Ascending aorta (tissue), 2 donors: Measurements from ENCODE around the gene BBS7. TPM values are rescaled to one million over a fixed set of nuclear protein-coding genes. Genes with fewer than 3 reads are reported as not detected.

ENCODE experiments used
- DNase-seq, 2 donors: peaks; one replicate each; pipeline ENCODE4 v3.0.0-alpha.2; 2019; ENCODE audit warnings: low spot score in 2 of 2
- H3K27ac ChIP-seq, 2 donors: fragments of 200-600 bp; sonication (generic); one replicate each; pipeline ENCODE4 v1.5.1; 2016 to 2017; ENCODE audit warnings: mild to moderate bottlenecking in 1 of 2
- H3K27me3 ChIP-seq: fragments of 200-600 bp; sonication (generic); one replicate; pipeline ENCODE4 v1.5.1; 2017
- H3K36me3 ChIP-seq, 2 donors: fragments of 200-600 bp; sonication (generic); one replicate each; pipeline ENCODE4 v1.5.1; 2016
- H3K4me1 ChIP-seq, 2 donors: fragments of 200-600 bp; sonication (generic); one replicate each; pipeline ENCODE4 v1.5.1; 2016 to 2017; ENCODE audit warnings: mild to moderate bottlenecking in 1 of 2
- H3K4me3 ChIP-seq, 2 donors: fragments of 200-600 bp; sonication (generic); one replicate each; pipeline ENCODE4 v1.5.1; 2016 to 2017; ENCODE audit warnings: mild to moderate bottlenecking in 1 of 2
- H3K9me3 ChIP-seq, 2 donors: fragments of 200-600 bp; sonication (generic); one replicate each; pipeline ENCODE4 v1.5.1; 2016
- intact Hi-C: fragments of 100-400 bp; cut with DNase I; formaldehyde crosslinking; loops from one replicate; pipeline ENCODE4 v1.15.1; 2023
- total RNA-seq: library from RNA; depleted of rRNA; stranded (reverse); fragments of >200 nt; gene quantifications from one replicate; pipeline ENCODE4 v1.1.0, GENCODE V29; 2016
- TF ChIP-seq, protein P1 (sequence below), 3 experiments: fragments of 200-600 bp in 2 of 3; fragments of 450-650 bp in 1 of 3; sonication (generic) in 2 of 3; IDR thresholded peaks; one replicate each; pipeline ENCODE4 v1.5.1; 2016 to 2019; ENCODE audit warnings: antibody characterized with exemption in 3 of 3, mild to moderate bottlenecking in 1 of 3, moderate library complexity in 1 of 3

The BBS7 gene
- total RNA-seq, 1 donor from 2014 or later = 5.6 TPM

DNA sequence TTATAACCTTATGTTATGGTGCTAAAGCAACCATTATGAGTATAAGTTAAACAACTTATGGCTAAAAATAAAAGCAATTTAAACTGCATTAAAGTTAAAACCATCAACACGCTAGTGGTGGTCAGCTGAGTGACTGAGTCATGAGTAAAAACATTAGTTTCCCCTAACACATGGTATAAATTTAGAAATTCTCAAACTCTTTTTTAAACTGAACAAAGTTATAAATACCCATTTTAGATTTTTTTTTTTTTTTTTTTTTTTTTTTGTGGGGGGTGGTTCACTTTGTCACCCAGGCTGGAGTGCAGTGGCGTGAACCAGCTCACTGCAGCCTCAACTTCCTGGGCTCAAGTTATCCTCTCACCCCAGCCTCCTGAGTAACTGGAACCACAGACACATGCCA, 5.4 kb upstream of the BBS7 start:
- Histone ChIP-seq H3K9me3 (no peaks in the 10 kb centered on the region), H3K4me1 (no peaks in the 10 kb centered on the region), H3K27ac (no peak overlapping the region), H3K36me3 (no peaks in the 10 kb centered on the region), H3K27me3 (no peaks in the 10 kb centered on the region), H3K4me3 (no peak overlapping the region)
- no peak for DNase-seq
- intact Hi-C loops = no loop called here
- TF ChIP-seq, protein P1, sequence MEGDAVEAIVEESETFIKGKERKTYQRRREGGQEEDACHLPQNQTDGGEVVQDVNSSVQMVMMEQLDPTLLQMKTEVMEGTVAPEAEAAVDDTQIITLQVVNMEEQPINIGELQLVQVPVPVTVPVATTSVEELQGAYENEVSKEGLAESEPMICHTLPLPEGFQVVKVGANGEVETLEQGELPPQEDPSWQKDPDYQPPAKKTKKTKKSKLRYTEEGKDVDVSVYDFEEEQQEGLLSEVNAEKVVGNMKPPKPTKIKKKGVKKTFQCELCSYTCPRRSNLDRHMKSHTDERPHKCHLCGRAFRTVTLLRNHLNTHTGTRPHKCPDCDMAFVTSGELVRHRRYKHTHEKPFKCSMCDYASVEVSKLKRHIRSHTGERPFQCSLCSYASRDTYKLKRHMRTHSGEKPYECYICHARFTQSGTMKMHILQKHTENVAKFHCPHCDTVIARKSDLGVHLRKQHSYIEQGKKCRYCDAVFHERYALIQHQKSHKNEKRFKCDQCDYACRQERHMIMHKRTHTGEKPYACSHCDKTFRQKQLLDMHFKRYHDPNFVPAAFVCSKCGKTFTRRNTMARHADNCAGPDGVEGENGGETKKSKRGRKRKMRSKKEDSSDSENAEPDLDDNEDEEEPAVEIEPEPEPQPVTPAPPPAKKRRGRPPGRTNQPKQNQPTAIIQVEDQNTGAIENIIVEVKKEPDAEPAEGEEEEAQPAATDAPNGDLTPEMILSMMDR (IDR thresholded peaks at IDR 0.05) = no peak

DNA sequence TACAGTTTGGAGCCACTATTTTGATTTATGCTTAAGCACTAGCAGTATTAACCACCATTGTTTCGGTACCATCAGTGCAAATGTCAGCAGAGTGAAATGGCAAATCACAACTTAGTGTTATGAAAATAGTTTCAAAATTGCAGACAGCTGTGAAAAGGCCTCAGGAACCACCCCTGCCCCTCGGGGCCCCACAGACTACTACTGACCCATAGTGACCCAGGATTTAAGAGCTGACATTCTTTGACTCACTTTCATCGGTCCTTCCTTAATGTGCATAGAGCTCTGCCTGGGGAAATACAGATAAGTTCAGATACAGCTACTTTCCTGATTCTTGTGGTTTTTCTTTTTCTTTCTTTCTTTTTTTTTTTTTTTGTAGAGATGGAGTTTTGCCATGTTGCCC, 3.3 kb upstream of the BBS7 start:
- TF ChIP-seq, protein P1 (IDR thresholded peaks at IDR 0.05) = no peak
- DNase-seq = no peak
- H3K4me1 ChIP-seq = peaks cover 0 to 2% of the 10 kb centered on the region in 2 donors
- intact Hi-C loops = loop anchor here (5.0 kb wide), 1 partner anchor 279 kb away; the partner anchor contains the start of gene BLTP1
- H3K4me3 ChIP-seq = no peak overlapping the region
- no peaks in the 10 kb centered on the region for H3K36me3 ChIP-seq
- H3K9me3 ChIP-seq = no peaks in the 10 kb centered on the region
- H3K27me3 ChIP-seq = no peaks in the 10 kb centered on the region
- no peak overlapping the region for H3K27ac ChIP-seq

DNA sequence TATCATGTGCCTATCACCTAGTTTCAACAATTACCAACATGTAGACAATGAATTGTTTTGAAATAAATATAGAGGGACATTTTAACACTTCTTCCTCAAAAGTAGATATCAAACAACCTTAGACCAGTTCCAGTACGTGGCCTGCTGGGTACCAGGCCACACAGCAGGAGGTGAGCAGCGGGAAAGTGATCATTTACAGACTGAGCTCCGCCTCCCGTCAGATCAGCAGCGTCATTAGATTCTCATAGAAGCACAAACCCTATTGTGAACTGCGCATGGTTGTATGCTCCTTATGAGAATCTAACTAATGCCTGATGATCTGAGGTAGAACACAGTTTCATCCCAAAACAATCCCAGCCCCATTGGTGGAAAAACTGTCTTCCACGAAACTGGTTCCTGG, 6.5 kb downstream of the BBS7 start:
- H3K36me3 ChIP-seq = peaks cover 26 to 51% of the 10 kb centered on the region in 2 donors
- H3K27ac ChIP-seq = no peak overlapping the region
- TF ChIP-seq, protein P1 (IDR thresholded peaks at IDR 0.05) = no peak
- no peak for DNase-seq
- no peaks in the 10 kb centered on the region for H3K27me3 ChIP-seq
- peaks cover 0 to 4% of the 10 kb centered on the region in 2 donors for H3K9me3 ChIP-seq
- H3K4me3 ChIP-seq = no peak overlapping the region
- no peaks in the 10 kb centered on the region for H3K4me1 ChIP-seq
- intact Hi-C loops = no loop called here

DNA sequence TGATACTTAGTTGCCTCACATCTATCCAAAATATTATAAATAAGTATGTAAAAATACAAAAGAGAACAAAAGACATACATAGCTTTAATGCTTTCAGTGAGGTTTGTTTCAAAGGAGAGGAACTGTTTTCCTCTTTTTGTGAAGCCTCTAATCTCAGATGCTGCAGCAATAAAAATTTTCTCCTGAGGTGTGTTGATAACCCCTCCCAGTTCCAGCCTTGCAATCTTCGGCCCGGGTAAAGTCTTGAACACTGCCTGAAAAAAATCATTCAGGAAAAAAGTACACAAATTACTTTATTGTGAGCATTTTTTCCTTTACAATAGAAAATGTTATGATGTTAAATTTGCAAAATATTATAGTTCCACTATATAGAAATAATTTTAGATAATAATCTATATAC, 8.8 kb downstream of the BBS7 start:
- intact Hi-C loops = no loop called here
- Histone ChIP-seq H3K4me3 (no peak overlapping the region), H3K27me3 (no peaks in the 10 kb centered on the region), H3K9me3 (no peaks in the 10 kb centered on the region), H3K4me1 (no peaks in the 10 kb centered on the region), H3K27ac (no peak overlapping the region), H3K36me3 (peaks cover 31 to 51% of the 10 kb centered on the region in 2 donors)
- DNase-seq = no peak
- TF ChIP-seq, protein P1 (IDR thresholded peaks at IDR 0.05) = no peak

DNA sequence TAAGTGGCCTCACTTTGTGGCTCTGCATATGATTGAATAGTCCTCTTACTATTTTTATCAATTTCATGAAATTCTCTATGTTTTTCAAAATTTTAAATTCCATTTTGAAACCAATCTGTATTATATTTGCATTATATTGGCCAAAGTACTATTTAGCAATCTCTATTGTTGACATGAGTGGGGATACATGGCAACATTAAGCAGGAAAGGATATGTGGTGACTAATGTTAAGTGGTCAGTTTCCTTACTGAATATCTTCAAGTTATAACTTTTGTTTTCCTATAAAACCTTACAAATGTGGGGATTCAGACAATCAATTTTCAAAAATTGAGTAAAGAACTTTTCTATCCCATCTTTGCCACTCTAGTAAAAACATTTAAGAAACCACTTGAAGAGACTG, 10.2 kb downstream of the BBS7 start:
- TF ChIP-seq, protein P1 (IDR thresholded peaks at IDR 0.05) = no peak
- Histone ChIP-seq H3K36me3 (peaks cover 31 to 42% of the 10 kb centered on the region in 2 donors), H3K4me1 (no peaks in the 10 kb centered on the region), H3K9me3 (no peaks in the 10 kb centered on the region), H3K27me3 (no peaks in the 10 kb centered on the region), H3K4me3 (no peak overlapping the region), H3K27ac (no peak overlapping the region)
- no peak for DNase-seq
- intact Hi-C loops = no loop called here

DNA sequence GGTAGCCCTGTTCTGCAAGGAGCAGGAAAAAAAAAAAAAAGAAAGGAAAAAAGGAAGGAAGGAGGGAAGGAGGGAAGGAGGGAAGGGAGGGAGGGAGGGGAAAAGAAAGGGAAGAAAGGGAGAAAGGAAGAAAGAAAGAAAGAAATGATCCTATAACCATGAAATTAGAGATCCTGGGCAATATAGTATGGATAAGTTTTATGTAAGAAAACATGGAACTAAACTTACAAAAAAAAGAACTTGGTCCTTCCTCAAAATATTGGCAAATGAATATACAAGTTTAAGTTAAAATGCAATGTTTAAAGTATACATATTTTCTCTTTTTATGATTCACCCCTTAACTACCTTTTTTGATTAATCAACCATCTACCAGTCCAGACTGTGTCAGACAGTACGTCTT, 18.9 kb downstream of the BBS7 start:
- TF ChIP-seq, protein P1 (IDR thresholded peaks at IDR 0.05) = no peak
- no peak overlapping the region for H3K4me3 ChIP-seq
- no peaks in the 10 kb centered on the region for H3K27me3 ChIP-seq
- no peak overlapping the region for H3K27ac ChIP-seq
- DNase-seq = no peak
- H3K36me3 ChIP-seq = peaks cover 4 to 24% of the 10 kb centered on the region in 2 donors
- intact Hi-C loops = no loop called here
- no peaks in the 10 kb centered on the region for H3K9me3 ChIP-seq
- no peaks in the 10 kb centered on the region for H3K4me1 ChIP-seq
